T-helper 2 cell (primary cell): ENCODE measurements around the gene GPATCH8.
"Not testable (repeated sequence)": the region's sequence is repeated elsewhere in the genome, so short reads cannot be mapped to it uniquely, and the experiment has no call there.

Experiments used
- DNase-seq, 5 experiments: peaks; one replicate each; pipeline versions ENCODE4 v3.0.0 to v3.0.0-alpha.2; 2012 to 2022

GPATCH8 gene

DNA sequence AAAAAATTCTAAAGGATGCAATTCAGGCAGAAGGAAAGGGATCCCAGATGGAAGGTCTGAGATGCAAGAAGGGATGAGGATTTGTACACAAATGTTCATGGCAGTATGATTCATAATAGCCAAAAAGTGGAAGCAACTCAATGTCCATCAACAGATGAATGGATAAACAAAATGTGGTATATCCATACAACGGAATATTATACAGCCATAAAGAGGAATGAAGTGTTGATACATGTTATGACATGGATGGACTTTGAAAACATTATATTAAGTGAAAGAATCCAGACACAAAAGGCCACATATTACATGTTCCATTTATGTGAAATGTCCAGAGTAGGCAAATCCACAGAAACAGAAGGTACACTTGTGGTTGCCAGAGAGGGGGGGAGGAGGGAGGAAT is 23.9 kb upstream of the GPATCH8 start:
- DNase-seq: no peak

DNA sequence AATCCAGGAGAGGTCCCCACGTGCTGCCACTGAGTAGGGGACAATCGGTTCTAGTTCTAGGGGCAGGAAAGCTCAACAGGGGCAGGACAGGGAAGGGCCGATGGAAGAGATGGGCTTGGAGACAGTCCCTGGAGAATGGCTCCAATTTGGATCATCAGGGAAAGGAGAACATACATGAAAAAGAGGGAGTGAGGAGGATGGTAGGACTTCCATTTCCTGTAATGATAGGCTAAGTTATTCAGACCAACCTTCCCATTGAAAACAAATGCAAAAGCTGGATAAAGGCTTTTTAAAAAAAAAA is 20.4 kb upstream of the GPATCH8 start:
- DNase-seq: no peak

DNA sequence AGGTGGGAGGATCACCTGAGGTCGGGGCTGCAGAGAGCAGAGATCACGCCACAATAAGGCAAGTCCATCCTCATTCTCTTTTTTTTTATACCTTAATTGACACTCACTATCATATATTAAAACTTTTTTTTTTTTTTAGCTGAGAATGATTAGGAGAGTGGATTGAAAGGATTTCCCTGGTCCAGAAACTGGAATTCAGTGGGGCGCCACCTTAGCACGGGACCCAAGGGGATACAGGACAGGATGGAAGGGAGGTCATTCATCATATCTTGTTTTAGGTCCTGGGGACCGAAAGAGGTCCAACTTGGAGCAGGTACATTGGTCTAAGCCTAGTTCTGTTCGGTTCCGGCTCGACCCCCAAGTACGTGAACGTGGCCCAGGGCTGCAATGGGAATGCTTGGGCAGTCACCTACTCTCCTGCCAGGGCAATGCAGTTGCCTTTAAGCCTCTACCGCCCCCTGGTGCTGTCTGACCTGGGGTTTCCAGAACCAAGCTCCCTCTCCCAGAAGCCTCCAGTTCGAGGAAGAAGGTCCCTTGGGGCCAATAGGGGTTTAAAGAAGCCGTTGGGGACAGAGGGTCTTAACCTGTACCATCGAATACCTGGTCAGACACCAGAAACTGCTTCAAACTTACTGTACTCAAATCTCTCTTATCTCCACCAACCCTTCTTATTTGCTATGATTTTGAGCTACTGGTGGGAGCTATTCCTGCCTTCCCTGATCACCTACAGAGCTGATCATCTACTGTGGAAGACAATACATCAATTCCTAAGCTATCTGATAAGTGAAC is 19.9 kb upstream of the GPATCH8 start:
- DNase-seq: peak in 3 of 5 experiments; percentile 25 to 63 (median 46)

DNA sequence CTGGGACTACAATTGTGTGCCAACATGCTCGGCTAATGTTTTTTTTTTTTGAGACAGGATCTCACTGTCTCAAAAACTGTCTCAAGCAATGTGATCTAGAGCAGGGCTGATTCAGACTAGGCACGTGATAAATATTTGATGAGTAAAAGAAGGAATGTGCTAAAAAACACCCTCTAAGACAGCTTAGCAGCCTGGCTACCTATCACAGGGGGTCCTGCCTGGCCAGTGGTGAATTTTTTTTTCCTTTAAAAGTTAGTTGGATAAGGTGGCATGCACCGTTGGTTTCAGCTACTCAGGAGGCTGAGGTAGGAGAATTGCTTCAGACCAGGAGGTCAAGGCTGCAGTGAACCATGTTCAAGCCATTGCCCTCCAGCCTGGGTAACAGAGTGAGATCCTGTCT is 14.8 kb upstream of the GPATCH8 start:
- no peak for DNase-seq

DNA sequence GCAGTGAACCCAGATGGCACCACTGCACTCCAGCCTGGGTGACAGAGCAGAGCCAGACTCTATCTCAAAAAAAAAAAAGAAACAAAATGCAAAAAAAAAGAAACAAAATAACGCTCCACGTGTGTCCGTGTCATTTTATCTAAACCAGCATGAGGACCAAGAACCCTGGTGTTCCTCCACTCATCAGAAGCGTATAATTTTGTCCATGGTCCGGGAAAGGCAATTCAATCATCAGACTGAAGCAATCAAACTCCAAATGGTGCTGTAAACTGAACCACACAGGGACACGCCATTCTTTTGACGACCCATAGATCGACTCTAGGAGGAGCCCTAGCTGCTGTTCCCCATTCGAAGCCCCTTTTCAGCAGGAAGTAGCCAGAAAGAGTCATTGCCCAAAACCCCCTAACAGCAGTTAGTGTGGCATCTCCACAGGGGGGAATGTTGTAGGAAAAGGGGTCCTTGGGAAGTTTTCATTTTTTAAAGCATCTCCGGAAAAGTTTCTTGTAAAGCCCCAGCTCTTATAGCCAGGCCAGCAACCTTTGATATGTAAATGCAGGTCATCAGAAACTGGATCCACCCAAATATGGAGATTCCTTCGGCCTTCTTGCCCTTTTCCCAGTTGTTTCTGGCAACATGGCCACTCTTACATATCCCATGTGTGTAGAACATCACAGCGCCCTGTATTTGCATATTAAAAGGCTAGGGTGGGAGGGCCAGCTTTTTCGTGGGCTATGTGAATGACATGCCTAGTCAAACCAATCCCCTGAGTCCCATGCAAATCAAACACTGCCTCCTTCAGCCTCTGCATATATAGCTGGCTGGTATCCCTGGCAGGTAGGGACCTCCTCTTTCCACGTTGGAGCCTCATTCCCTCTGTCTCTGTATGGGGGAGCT is 8.3 kb upstream of the GPATCH8 start:
- peak in 1 of 5 experiments; percentile 17 for DNase-seq

DNA sequence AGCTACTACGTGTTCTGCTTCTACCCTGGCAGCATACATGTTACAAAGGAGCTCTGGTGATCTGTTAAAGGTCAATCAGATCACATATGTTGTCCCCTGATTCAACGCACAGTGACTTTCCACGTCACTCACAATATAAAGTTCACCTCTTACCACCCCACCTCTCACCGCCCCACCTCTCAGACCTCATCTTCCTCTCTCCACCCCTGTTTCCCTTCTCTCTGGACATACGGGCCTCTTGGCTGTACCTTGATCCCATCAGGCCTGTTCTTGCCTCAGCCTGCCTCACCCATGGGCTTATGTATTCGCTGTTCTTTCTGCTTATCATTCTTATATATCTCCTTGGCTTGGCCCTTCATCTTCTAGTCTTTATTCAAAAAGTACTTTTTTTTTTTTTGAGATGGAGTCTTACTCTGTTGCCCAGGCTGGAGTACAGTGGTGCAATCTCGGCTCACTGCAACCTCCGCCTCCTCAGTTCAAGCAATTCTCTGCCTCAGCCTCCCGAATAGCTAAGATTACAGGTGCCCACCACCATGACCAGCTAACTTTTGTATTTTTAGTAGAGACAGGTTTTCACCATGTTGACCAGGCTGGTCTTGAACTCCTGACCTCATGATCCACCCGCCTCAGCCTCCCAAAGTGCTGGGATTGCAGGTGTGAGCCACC is 3.9 kb upstream of the GPATCH8 start:
- not testable (repeated sequence) for DNase-seq

DNA sequence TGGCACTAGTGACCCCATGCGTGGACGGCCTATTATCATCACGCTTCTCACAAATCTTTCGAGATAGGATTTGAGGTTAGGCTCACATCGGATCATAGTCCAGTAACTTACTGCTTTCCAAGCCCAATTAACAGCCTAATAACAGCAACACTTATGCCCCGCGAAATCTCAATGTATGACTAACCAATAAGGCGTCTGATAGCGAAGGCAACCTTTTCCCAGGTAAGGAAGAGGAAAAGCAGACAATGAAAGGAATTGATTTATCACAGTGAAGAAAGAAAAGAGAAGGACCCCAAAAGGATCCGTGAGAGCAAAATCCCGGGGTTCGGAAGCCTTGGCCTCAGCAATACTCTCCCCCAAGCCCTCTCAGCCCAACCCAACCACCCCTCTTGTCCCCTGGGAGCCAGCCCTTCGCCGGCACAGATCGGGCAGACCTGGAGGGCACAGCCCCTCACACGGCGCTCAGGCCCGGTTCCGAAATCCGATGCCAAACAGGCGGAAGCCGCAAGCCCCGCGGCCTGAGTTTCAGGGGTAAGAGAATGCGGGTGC is 534 bp downstream of the GPATCH8 start:
- peak in 3 of 5 experiments; percentile 6 to 13 (median 6) for DNase-seq

DNA sequence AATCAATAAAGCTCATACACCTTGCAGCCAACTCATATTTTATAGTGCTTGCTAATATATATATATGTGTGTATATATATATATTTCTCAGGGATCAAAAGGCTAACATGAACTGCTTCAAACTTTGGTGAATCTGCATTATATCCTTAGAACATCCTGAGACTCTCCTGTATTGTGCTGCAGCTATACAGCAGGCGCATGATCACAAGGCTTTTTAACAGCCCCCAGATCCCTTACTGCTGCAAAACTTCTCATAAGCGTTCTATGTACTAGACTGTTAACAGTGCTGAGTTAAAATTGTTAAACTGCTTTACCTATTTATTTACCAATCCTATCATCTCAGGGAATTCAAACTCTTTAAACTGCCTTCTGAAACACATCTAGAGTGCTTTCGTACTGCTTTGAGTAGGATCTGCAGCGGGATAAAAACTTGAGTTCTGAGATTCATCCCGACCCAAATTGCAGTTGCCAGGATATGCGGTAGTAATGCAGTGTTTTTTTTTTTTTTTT is 1.3 kb downstream of the GPATCH8 start:
- DNase-seq: peak in 1 of 5 experiments; percentile 17

DNA sequence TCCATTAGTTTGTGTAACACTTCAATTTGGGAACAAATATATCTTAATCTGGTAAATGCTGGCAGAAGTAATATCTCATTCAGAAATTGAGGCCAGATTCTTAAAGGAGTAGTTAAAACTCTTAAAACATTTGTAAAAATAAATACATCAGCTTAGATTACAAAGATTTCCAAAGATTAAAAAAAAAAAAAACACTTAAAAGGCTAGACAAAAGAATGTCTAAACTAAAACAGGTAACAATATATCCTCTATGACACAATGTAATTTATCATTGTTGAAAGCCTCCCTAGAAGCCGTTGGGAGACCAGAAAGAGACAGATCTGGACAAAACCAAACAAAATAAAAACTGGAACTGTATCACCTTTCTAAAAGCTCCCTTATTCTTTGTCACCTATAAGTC is 3.5 kb downstream of the GPATCH8 start:
- no peak for DNase-seq

DNA sequence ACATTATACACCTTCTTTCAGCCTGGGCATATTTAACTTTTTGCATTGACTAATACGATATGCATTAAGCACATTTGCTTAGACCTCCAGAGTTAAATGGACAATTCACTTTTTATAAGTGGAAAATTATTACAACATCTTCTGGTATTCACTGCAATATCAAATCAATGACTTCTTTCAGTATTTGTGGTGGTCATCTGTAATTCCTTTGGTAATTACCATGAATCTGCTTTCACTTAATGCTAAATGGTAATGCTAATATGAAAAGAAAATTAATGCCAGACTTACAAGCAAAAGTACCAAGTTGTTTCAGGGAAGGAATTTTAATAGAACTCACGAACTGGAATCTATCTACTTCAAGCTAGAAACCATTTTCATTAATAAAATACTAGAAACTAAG is 6.4 kb downstream of the GPATCH8 start:
- DNase-seq: no peak

DNA sequence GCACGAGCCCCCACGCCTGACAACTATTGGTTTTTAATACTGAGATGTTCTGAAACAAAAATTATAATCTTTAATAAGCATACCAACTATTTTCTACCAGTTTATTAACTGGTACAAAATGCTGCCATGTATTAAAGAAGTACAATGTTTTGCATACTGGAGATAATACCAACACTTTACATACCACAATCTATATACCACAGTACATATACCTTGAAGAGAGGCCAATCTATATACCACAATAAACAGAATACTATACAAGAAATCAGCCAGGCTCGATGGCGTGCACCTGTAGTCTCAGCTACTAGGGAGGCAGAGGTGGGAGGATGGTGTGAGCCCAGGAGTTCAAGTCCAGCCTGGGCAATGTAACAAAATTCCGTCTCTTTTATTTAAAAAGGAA is 9.9 kb downstream of the GPATCH8 start:
- DNase-seq: no peak

DNA sequence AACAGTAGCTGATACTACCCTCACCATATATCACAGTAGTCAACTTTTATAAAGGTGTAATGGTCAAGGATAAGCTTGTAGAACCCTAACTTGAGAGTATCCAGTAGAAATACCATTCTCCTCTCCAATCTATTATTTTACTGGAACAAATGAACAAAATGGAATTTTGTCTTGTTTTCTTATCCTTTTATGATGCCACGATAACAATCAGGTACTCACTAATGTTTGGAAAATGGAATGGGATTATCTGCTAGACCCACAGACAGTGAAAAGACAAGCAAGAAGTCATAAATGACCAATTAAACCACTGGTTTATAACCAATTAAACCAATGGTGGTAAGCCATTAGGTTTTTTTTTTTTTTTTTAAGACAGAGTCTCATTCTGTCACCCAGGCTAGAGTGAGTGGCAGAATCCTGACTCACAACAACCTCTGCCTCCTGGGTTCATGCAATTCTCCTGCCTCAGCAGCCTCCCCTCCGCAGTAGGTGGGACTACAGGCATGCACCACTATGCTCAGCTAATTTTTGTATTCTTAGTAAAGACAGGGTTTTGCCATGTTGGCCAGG is 10.4 kb downstream of the GPATCH8 start:
- no peak for DNase-seq

DNA sequence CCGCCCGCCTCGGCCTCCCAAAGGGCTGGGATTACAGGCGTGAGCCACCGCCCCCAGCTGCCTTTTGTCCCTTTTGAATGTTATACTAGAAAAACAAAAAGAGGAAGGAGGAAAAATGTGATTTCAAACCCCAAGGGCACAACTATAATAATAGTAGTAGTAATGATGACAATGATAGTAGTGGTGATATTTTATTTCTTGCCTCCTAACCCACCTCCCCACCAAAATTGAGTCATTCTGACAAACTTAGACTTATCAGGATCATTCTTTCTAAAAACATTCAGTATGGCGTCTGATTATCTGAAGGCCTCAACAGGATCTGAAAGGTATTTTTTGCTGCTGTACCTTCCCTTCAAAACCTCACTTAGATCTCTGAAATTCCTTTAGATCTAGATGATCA is 13.6 kb downstream of the GPATCH8 start:
- no peak for DNase-seq

DNA sequence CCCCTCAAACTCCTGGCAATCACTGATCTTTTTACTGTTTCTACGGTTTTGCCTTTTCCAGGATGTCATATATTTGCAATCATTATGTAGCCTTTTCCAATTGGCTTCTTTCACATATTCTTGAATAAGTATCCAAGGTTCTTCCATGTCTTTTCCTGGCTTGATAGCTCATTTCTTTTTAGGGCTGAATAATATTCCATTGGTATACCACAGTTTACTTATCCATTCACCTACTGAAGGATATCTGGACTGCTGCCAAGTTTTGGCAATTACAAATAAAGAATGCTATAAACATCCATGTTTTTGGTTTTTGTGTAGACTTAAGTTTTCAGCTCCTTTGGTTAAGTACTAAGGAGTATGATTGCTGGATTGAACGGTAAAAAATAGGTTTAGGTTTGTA is 16.0 kb downstream of the GPATCH8 start:
- no peak for DNase-seq

DNA sequence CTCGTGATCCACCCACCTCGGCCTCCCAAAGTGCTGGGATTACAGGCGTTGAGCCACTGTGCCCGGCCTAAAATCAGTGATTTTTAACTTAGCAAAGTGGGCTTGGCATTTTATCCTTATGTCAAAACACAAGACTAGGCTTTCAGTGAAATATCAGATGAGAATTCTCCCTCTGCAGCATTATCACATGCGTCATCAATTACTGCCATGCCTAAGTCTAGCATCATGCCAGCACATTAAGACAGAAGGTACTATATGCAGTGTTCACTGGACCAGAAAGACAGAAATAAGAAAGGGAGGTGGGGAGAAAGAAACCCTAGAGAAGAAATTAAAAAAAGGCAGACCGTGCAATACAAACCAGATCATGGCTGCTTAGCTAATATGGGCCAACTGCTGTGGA is 29.8 kb downstream of the GPATCH8 start:
- no peak for DNase-seq

DNA sequence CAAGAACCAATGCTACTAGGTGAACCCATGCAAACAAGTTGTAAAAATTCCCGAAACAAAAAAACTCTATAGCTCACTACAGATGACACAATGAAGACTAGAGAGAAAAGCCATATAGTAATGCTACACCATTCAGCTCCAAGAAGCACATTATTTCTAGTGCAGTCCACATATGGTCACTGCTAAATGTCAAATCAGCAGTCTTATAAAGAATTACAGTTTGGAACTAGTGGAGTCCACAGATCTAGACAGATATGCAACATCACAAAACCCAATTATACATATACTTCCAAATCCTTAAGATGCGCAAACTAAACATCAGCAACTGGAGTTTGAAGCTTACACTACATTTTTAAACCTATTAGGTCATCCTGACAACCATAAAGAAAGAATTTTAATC is 33.5 kb downstream of the GPATCH8 start:
- no peak for DNase-seq

DNA sequence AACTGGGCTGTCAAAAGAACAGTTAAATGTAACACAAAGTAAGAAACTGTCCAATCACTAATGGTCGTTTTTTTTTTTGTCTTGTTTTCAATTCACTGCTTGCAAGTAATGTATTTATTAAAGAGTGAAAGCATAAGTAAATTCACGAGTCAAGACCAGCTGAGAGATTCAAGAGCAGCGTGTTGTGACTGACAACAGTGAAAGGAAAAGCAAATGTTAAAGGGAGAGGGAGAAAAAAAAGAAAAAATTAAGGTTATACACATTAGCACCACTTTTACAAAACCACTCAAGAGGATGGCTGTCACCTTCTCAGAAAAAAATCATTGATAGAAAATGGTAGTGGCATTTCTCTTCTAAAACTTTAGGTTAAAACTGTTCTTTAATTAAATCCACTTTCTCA is 36.1 kb downstream of the GPATCH8 start:
- DNase-seq: no peak

DNA sequence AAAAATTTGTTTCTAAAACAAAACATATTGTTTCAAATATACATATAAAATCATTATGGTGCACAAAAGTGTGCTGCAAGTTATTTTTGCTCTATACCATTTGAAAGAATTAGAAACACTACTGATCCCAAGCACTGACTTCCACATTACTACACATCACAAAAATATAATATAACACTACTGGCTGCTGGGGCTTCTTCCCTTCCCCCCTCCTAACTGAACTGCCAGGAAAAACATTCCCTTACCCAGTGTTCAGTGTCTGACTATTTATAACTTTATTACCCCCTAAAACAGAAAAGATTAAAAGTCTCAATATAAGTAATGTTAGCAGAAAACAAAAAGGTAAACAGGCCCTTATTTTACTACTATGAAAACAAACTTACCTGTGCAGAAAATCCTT is 36.9 kb downstream of the GPATCH8 start:
- DNase-seq: no peak

DNA sequence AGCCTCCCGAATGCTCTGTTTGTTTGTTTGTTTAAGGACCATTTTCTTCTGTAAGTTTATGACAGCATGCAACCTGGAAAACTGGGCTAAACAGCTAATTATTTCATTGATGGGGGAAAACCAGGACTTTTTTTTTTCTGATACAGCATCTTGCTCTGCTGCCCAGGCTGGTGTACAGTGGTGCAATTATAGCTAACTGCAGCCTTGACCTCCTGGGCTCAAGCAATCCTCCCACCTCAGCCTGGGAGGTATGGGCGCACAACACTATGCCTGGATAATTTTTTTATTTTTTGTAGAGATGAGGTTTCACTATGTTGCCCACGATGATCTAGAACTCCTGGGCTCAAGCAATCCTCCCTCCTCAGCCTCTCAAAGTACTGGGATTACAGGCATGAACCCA is 37.3 kb downstream of the GPATCH8 start:
- no peak for DNase-seq

DNA sequence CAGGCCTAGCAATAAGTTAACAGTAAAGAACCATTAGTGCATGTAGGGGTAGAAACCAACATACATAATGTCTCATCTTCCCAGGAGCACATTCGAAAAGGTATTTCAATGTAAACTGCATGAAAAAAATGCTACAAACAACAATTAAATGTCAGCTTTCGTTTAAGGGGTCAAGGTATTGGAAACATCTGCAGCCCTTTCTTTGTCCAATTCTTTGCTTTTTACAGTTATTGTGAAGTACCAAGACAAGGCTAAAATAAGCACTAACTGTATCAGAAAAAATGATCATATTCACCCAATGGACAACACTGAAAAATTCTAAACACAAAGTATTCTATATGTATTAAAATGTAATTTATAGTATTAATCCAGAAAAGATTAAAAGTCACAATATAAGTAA is 37.9 kb downstream of the GPATCH8 start:
- DNase-seq: no peak

DNA sequence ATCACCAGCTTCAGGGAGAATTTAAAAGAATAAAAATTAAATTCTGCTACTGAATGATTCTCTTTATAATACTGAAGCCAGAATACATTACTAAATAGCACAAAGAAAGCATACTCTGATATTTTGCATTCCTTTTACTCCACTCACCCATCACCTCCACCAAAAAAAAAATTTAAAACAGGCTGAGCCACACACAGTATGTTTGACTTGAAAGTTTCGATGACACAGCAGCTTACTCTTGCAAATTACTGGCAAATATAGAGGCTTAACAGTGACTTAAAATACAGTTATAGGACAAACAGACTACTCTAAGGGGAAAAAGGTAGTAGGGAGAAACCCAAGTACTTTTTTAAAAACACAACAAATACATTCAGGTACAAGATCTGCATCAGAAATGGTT is 39.2 kb downstream of the GPATCH8 start:
- no peak for DNase-seq

DNA sequence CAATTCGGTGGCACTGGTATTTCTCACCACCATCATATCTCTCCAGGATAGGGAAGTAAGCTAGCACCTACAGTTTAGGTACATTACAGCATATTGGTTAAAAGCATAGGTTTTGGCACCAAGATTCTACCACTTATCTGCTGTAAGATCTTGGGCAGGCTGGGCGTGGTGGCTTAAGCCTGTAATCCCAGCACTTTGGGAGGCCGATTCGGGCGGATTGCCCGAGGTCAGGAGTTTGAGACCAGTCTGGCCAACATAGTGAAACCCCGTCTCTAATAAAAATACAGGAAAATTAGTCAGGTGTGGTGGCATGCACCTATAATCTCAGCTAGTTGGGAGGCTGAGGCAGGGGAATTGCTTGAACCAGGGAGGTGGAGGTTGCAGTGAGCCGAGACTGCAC is 51.4 kb downstream of the GPATCH8 start:
- no peak for DNase-seq
